Fibroblast of gingiva (primary cell): ENCODE results near the gene ABR.
"Not testable (repeated sequence)": the region's sequence is repeated elsewhere in the genome, so short reads cannot be mapped to it uniquely, and the experiment has no call there.

Experiments
- DNase-seq: peaks from one replicate; pipeline ENCODE4 v3.0.0-alpha.2; 2011; ENCODE audit warnings: low read depth

ABR gene

GRCh38 chr17:1095090-1095852 is 84.5 kb downstream of the ABR start:
- no peak for DNase-seq

- no peak for DNase-seq
Measured at GRCh38 chr17:1094591-1094990, 85.2 kb downstream of the ABR start.

GRCh38 chr17:1091900-1092299 is 87.9 kb downstream of the ABR start:
- DNase-seq, result no peak

GRCh38 chr17:1091190-1091534 is 88.6 kb downstream of the ABR start:
- no peak for DNase-seq

- DNase-seq, result no peak
Measured at GRCh38 chr17:1090465-1091189, 89.2 kb downstream of the ABR start.

GRCh38 chr17:1089915-1090314 is 89.9 kb downstream of the ABR start:
- DNase-seq, result no peak

GRCh38 chr17:1087381-1088241 is 92.2 kb downstream of the ABR start:
- DNase-seq, result peak; percentile 69

GRCh38 chr17:1083451-1084187 is 96.2 kb downstream of the ABR start:
- DNase-seq, result no peak

- peak; percentile 64 for DNase-seq
Measured at GRCh38 chr17:1082579-1082978, 97.2 kb downstream of the ABR start.

- DNase-seq, result no peak
Measured at GRCh38 chr17:1078831-1079561, 100.8 kb downstream of the ABR start.

- DNase-seq, result no peak
Measured at GRCh38 chr17:1077986-1078711, 101.6 kb downstream of the ABR start.

GRCh38 chr17:1077581-1077985 is 102.2 kb downstream of the ABR start:
- no peak for DNase-seq

- no peak for DNase-seq
Measured at GRCh38 chr17:1076982-1077302, 102.8 kb downstream of the ABR start.

GRCh38 chr17:1076299-1076981 is 103.3 kb downstream of the ABR start:
- DNase-seq, result no peak

- DNase-seq, result no peak
Measured at GRCh38 chr17:1074886-1075605, 104.7 kb downstream of the ABR start.

- not testable (repeated sequence) for DNase-seq
Measured at GRCh38 chr17:1073963-1074625, 105.7 kb downstream of the ABR start.

- DNase-seq, result no peak
Measured at GRCh38 chr17:1073241-1073962, 106.4 kb downstream of the ABR start.

GRCh38 chr17:1072551-1072961 is 107.2 kb downstream of the ABR start:
- no peak for DNase-seq
